ENCODE data around the gene GPR180.
A peak's percentile ranks its signal among the peaks of the same experiment; 100 is the strongest.

GPR180 gene

DNA sequence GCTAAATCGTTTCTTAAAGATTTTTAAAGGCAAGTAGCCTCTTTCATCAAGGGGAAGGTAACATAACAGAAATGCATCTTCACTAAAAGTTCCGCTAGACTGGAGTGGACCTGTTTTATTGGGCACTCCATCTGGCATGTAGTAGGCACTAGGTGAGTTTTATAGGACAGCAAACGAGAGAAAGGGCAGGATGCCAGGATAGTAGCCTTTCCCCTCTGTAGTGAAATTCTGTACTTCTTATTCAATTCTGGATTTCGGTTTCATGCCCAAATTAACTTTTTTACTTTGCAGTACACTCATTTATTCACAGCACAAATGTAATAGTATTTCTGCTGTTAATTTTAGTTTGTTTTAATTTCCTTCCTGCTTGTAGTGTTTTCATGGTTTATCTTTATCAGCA lies 45.2 kb downstream of the GPR180 start:
- DNase-seq (ENCODE audit: extremely low read depth, low read depth), result no peak
- TF ChIP-seq, protein P1, sequence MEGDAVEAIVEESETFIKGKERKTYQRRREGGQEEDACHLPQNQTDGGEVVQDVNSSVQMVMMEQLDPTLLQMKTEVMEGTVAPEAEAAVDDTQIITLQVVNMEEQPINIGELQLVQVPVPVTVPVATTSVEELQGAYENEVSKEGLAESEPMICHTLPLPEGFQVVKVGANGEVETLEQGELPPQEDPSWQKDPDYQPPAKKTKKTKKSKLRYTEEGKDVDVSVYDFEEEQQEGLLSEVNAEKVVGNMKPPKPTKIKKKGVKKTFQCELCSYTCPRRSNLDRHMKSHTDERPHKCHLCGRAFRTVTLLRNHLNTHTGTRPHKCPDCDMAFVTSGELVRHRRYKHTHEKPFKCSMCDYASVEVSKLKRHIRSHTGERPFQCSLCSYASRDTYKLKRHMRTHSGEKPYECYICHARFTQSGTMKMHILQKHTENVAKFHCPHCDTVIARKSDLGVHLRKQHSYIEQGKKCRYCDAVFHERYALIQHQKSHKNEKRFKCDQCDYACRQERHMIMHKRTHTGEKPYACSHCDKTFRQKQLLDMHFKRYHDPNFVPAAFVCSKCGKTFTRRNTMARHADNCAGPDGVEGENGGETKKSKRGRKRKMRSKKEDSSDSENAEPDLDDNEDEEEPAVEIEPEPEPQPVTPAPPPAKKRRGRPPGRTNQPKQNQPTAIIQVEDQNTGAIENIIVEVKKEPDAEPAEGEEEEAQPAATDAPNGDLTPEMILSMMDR (IDR thresholded peaks at IDR 0.05; ENCODE audit: low read depth, low read length), result no peak

DNA sequence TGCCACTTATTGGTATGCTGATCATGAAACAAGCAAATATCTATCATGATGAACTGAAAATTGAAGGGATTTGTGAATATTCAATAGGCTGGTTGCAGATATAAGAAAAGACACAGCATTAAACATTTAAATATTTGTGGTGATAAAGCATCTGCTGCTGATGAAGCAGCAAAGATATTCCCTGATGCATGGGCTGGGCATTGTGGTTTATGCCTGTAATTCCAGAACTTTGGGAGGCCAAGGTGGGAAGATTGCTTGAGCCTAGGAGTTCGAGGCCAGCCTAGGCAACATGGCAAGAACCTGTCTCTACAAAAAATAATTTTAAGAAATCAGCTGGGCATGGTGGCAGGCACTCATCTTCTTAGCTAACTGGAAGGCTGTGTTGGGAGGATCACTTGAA lies 54.5 kb downstream of the GPR180 start:
- DNase-seq (ENCODE audit: extremely low read depth, low read depth), result no peak
- TF ChIP-seq, protein P1 (IDR thresholded peaks at IDR 0.05; ENCODE audit: low read depth, low read length), result no peak

DNA sequence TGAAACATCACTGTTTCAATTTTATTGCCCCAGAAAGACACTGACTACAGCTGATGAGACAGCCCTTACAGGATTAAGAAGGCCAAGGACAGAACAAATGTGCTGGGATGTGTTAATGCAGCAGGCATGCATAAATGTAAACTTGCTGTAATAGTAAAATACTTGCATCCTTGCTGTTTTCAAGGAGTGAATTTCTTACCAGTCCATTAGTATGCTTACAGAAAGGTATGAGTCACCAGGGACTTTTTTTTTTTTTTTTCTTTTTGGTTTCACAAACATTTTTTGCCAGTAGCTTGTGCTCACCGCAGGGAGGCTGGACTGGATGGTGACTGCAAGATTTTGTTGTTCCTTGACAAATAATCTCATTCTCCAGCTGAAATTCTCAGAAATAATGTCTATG lies 55.1 kb downstream of the GPR180 start:
- TF ChIP-seq, protein P1 (IDR thresholded peaks at IDR 0.05; ENCODE audit: low read depth, low read length), result peak; percentile 4
- peak; percentile 88 for DNase-seq (ENCODE audit: extremely low read depth, low read depth)

DNA sequence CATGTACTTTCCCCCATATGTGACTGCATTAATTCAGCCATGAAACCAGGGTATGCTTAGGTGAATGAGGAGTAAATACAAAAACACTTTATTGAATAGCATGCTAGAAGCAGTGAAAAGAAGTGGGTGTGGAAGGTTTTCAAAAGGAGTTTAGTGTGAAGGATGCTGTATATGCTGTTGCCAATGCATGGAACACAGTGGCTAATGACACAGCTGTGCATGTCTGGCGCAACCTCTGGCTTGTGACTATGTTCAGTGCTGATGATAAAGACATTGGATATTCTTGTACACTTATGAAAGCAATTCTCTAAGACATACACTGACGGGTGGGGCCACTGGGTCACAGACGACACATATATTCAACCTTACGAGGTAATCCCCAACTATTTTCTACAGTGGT lies 55.5 kb downstream of the GPR180 start:
- TF ChIP-seq, protein P1 (IDR thresholded peaks at IDR 0.05; ENCODE audit: low read depth, low read length), result no peak
- DNase-seq (ENCODE audit: extremely low read depth, low read depth), result no peak

DNA sequence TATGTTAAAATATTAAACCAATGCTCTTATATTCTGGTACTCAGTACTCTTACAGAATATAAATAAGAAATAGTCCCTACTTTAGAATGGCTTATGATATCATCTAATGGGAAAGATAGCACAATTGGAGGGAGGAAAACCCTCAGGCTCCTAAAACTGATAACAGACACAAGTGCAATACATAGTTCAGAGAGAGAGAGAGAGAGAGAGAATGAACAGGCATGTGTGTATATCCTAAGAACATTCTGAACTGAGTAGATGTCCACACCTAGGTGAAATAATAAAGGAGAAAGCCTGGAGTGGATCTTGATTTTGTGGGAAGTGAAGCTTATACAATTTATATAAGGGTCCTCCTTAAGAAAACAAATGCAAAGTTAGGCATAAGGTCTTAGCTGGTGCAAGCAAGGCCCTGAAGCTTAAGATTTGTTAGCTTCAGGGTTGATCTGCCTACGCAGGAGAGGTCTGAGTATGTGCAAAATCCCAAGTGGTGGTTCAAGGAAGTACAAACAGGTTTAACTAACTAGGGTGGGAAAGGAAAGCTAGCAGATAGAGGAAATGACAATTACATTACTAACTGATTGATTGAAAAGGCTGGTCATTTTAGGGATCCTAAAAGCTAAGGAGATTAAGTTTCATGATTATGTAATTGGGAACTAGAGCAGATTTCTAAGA lies 57.4 kb downstream of the GPR180 start:
- TF ChIP-seq, protein P1 (IDR thresholded peaks at IDR 0.05; ENCODE audit: low read depth, low read length), result no peak
- no peak for DNase-seq (ENCODE audit: extremely low read depth, low read depth)

DNA sequence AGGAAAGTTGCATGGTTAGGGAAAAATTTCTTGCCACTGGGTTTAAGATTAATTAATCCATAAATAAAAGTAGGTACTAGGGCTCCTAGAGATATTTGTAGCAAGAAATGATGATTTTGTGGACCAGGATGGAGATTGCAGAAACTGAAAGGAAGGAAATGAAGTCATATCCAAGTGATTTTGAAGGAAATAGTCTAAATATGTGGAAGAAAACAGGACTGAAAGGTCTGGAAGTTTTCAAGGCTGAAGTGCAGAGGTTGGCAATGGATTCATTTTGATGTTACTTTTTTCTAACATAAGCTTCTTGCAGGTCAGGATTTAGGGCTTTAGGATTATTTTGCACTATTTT lies 57.9 kb downstream of the GPR180 start:
- DNase-seq (ENCODE audit: extremely low read depth, low read depth), result no peak
- TF ChIP-seq, protein P1 (IDR thresholded peaks at IDR 0.05; ENCODE audit: low read depth, low read length), result no peak

DNA sequence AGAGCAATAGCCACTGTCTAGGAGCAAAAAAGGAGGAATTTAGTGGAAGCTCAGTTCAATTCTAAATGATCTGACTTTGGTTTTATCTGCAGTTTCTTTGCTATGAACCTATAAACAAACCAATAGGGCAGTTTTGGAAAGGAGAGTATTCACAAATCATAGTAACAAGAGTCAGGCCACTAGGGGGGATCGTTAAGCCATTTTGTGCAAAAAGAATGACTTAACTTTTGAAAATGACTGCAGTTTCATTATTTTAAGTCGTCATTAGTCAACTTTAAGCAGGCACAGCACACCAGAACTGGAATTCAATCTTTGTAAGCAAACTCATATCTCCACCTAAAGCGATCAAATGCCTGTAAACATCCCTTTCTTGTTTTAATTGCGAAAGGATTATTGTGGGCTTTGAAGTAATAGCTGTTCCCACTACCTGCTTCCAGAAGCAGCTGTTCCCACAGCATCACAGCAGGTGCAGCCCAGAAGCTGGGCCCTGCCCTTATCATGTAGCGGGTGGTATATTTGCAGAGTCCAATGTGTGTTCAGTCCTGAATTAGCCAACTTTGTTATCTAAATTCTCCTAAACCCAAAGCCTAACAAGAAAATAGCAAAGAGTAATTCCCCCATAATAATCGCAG lies 59.2 kb downstream of the GPR180 start:
- DNase-seq (ENCODE audit: extremely low read depth, low read depth), result no peak
- TF ChIP-seq, protein P1 (IDR thresholded peaks at IDR 0.05; ENCODE audit: low read depth, low read length), result peak; percentile 35

Data from AG09319 (cell line).